Ishikawa (cell line): ENCODE measurements around the gene CETN2.

Experiments used
- CEBPB ChIP-seq: IDR thresholded peaks from 2 replicates; pipeline ENCODE4 v1.6.1; 2012
- CREB1 ChIP-seq: IDR thresholded peaks from 2 replicates; pipeline ENCODE4 v1.6.1; 2012; ENCODE audit warnings: low read depth
- EGR1 ChIP-seq: IDR thresholded peaks from 2 replicates; pipeline ENCODE4 v1.6.1; 2012
- EP300 ChIP-seq: IDR thresholded peaks from 2 replicates; pipeline ENCODE4 v1.6.1; 2012; ENCODE audit warnings: borderline replicate concordance
- FOXM1 ChIP-seq: IDR thresholded peaks from 2 replicates; pipeline ENCODE4 v1.6.1; 2012; ENCODE audit warnings: low read depth, borderline replicate concordance
- RAD21 ChIP-seq: IDR thresholded peaks from 2 replicates; pipeline ENCODE4 v1.6.1; 2012; ENCODE audit warnings: low read depth
- TAF1 ChIP-seq: IDR thresholded peaks from 2 replicates; pipeline ENCODE4 v1.6.1; 2012; ENCODE audit warnings: low read depth, mild to moderate bottlenecking
- TCF12 ChIP-seq: IDR thresholded peaks from 2 replicates; pipeline ENCODE4 v1.6.1; 2012; ENCODE audit warnings: low read depth
- TEAD4 ChIP-seq: IDR thresholded peaks from 2 replicates; pipeline ENCODE4 v1.6.1; 2012
- YY1 ChIP-seq: IDR thresholded peaks from 2 replicates; pipeline ENCODE4 v1.6.1; 2012; ENCODE audit warnings: low read depth
- ZBTB7A ChIP-seq: IDR thresholded peaks from 2 replicates; pipeline ENCODE4 v1.6.1; 2012; ENCODE audit warnings: low read depth
- TF ChIP-seq, protein P1 (sequence below): IDR thresholded peaks from 2 replicates; pipeline ENCODE4 v1.6.1; 2012
- TF ChIP-seq, protein P2 (sequence below): IDR thresholded peaks from 2 replicates; pipeline ENCODE4 v1.6.1; 2012; ENCODE audit warnings: low read depth, mild to moderate bottlenecking
- TF ChIP-seq, protein P3 (sequence below): IDR thresholded peaks from 2 replicates; pipeline ENCODE4 v1.6.1; 2012

- TF ChIP-seq EP300 = no peak
- TF ChIP-seq, protein P1, sequence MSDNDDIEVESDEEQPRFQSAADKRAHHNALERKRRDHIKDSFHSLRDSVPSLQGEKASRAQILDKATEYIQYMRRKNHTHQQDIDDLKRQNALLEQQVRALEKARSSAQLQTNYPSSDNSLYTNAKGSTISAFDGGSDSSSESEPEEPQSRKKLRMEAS = no peak
- no peak for TF ChIP-seq ZBTB7A
- no peak for TF ChIP-seq TCF12
- no peak for TF ChIP-seq RAD21
- no peak for TF ChIP-seq YY1
- TF ChIP-seq CEBPB = no peak
- TF ChIP-seq, protein P2, sequence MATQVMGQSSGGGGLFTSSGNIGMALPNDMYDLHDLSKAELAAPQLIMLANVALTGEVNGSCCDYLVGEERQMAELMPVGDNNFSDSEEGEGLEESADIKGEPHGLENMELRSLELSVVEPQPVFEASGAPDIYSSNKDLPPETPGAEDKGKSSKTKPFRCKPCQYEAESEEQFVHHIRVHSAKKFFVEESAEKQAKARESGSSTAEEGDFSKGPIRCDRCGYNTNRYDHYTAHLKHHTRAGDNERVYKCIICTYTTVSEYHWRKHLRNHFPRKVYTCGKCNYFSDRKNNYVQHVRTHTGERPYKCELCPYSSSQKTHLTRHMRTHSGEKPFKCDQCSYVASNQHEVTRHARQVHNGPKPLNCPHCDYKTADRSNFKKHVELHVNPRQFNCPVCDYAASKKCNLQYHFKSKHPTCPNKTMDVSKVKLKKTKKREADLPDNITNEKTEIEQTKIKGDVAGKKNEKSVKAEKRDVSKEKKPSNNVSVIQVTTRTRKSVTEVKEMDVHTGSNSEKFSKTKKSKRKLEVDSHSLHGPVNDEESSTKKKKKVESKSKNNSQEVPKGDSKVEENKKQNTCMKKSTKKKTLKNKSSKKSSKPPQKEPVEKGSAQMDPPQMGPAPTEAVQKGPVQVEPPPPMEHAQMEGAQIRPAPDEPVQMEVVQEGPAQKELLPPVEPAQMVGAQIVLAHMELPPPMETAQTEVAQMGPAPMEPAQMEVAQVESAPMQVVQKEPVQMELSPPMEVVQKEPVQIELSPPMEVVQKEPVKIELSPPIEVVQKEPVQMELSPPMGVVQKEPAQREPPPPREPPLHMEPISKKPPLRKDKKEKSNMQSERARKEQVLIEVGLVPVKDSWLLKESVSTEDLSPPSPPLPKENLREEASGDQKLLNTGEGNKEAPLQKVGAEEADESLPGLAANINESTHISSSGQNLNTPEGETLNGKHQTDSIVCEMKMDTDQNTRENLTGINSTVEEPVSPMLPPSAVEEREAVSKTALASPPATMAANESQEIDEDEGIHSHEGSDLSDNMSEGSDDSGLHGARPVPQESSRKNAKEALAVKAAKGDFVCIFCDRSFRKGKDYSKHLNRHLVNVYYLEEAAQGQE = no peak
- TF ChIP-seq TEAD4 = no peak
- TF ChIP-seq CREB1 = no peak
- TF ChIP-seq EGR1 = no peak
- TF ChIP-seq, protein P3, sequence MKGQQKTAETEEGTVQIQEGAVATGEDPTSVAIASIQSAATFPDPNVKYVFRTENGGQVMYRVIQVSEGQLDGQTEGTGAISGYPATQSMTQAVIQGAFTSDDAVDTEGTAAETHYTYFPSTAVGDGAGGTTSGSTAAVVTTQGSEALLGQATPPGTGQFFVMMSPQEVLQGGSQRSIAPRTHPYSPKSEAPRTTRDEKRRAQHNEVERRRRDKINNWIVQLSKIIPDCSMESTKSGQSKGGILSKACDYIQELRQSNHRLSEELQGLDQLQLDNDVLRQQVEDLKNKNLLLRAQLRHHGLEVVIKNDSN = no peak
- TF ChIP-seq TAF1 = no peak
- TF ChIP-seq FOXM1 = no peak
Measured at GRCh38 chrX:152869972-152870371, 39.4 kb upstream of the CETN2 start.
